ENCODE data around the gene XYLT2.
"Not testable (repeated sequence)": the region's sequence is repeated elsewhere in the genome, so short reads cannot be mapped to it uniquely, and the experiment has no call there.

Gene XYLT2

DNA sequence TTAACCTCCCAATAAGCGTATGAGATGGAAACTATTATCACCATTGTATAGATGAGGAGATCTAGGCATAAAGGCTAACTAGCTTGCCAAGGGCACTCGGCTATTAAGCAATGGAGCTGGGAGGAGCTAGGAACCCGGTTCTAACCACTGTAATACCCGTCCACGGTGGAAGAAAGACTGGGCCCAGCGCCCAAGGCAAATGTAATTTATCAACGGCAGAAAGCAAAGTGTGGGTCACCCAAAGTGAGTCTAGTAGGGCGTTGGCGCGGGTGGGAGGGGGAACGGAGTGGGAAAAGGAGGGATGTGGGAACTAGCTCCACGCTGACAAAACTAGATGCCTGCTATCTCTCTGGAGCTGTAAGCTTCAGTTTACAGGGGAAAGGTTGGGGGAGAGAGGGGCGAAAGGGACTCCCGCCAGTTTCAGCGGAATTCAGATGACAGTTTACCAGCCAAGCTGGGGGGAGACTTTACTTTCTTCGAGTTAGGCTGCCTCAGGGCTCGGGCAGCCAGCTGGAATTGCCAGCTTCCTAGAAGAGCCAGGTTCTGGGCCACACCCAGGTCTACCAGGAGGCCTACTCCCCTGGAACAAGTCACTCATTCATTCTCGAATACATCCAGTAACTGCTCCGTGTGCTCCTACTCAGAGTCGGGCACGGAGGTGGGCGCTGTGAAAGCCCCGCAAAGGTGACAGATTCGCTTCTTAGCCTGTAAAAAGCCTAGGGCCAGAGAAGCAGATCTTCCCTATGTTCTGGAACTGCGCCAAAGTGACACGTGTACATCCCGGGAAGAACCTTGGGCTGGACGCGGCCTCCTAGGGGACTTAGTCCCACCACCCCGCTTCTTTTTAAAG, 50.6 kb downstream of the XYLT2 start:
- DNase-seq (ENCODE audit: low spot score) = no peak

DNA sequence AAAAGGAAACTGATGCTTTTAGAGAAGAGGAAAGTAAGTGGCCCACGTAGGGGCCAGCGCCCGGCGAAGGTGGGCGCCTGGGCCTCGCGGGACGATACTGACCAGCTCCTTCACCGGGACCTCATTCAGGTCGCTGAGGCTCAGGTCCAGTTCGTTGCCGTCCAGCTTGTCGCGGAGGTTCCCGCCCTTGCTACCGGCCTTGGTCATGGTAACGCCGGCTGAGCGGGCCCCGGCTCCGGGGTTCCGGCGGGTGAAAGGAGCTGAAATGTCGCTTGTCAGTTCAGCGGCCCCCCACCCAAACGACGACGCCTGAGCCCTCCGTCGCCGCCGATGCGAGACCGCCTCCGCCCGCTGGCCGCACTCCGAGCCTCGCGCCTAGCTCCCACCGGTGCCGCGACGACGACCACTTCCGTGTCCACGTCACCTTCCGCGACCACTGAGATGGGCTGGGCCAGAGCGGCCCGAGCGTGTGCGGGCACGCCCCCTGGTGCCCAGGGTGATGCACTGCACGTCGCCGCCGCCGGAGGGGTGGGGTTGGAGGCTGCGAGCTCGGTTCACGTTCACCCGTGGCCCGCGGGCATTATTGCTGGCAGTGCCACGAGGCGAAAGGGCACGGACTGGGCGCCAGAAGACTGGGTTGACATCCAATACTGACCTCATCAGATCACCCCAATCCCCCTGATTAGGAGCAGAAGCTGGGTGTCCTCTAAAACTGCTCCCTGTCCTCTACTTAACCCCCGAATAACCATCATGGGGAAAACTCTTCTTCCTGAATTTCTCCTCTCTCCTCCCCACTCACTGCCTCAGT, 51.4 kb downstream of the XYLT2 start, which contains the start of gene LRRC59:
Gene LRRC59, minus strand, starts transcription at position 413 of the 808 bp plus-strand sequence. Its CDS starts 206 bp downstream, at position 207.
- DNase-seq (ENCODE audit: low spot score) = peak; percentile 91
- TF ChIP-seq, protein P1, sequence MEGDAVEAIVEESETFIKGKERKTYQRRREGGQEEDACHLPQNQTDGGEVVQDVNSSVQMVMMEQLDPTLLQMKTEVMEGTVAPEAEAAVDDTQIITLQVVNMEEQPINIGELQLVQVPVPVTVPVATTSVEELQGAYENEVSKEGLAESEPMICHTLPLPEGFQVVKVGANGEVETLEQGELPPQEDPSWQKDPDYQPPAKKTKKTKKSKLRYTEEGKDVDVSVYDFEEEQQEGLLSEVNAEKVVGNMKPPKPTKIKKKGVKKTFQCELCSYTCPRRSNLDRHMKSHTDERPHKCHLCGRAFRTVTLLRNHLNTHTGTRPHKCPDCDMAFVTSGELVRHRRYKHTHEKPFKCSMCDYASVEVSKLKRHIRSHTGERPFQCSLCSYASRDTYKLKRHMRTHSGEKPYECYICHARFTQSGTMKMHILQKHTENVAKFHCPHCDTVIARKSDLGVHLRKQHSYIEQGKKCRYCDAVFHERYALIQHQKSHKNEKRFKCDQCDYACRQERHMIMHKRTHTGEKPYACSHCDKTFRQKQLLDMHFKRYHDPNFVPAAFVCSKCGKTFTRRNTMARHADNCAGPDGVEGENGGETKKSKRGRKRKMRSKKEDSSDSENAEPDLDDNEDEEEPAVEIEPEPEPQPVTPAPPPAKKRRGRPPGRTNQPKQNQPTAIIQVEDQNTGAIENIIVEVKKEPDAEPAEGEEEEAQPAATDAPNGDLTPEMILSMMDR (IDR thresholded peaks at IDR 0.05; ENCODE audit: extremely low read depth, missing control alignments) = peak; percentile 99

More for the DNA sequence above, 50.6 kb downstream of the XYLT2 start:
- TF ChIP-seq, protein P1 (IDR thresholded peaks at IDR 0.05; ENCODE audit: extremely low read depth, missing control alignments) = no peak

GRCh38 chr17:50397919-50398285, 52.0 kb downstream of the XYLT2 start:
- TF ChIP-seq, protein P1 (IDR thresholded peaks at IDR 0.05; ENCODE audit: extremely low read depth, missing control alignments) = no peak
- no peak for DNase-seq (ENCODE audit: low spot score)

GRCh38 chr17:50398672-50399071, 52.7 kb downstream of the XYLT2 start:
- not testable (repeated sequence) for DNase-seq (ENCODE audit: low spot score)

DNA sequence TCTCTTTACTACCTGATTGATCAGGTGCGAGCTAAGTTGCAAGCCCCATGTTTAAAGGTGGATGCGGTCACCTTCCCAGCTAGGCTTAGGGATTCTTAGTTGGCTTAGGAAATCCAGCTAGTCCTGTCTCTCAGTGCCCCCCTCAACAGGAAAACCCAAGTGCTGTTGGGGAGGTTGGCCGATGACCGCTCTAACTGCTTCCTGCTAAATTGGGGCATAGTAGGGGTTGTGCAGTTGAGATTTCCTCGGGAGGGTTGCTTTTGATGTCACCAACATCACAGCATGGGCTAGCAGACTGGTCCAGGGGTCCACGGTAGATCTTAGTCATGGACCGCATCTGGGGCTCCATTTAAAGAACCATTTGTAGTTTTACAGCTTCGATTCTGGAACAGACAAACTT, 53.7 kb downstream of the XYLT2 start:
- not testable (repeated sequence) for DNase-seq (ENCODE audit: low spot score)

DNA sequence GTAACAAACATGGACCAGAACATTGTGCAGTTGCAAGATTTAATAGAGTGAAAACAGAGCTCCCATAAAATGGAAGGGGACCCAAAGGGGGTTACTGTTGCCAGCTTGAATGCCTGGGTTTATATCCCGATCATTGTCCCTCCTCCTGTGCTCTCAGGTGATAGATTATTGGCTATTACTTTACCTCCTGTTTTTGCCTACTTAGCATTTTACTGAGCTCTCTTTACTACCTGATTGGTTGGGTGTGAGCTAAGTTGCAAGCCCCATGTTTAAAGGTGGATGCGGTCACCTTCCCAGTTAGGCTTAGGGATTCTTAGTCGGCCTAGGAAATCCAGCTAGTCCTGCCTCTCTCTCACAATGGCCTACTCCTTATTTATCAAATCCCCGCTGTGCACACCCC, 59.4 kb downstream of the XYLT2 start:
- DNase-seq (ENCODE audit: low spot score) = not testable (repeated sequence)

DNA sequence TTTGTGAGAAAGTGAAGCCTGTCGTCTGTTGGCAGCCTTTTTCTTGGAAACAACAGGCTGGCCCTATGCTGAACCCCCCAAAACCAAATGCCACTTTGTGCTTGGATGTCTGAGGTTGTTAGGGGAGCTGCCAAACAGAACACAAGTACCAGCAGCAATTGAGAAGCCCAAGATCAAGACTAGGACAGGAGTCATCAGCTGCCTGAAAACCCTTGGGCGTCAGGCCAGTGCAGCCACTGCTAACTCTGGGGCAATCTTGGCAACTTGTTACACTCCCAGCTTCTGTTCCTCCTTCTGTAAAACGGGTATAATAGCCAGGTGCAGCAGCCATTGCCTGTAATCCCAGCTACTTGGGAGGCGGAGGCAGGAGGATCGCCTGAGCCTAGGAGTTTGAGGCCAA, 60.7 kb downstream of the XYLT2 start:
- TF ChIP-seq, protein P1 (IDR thresholded peaks at IDR 0.05; ENCODE audit: extremely low read depth, missing control alignments) = no peak
- no peak for DNase-seq (ENCODE audit: low spot score)

DNA sequence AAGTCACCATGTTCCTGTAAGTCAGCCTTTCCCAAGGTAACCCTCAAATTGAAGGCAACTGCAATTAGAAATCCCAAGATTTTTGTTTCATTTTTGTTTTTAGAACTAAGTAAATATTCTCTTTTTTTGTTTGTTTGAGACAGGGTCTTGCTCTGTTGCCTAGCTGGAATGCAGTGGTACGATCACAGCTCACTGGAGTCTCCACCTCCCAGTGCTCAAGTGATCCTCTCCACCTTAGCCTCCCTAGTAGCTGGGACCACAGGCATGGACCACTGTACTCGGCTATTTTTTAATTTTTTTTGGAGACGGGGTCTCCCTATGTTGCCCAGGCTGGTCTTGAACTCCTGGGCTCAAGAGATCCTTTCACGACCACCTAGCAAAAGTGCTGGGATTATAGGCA, 62.0 kb downstream of the XYLT2 start:
- DNase-seq (ENCODE audit: low spot score) = no peak
- TF ChIP-seq, protein P1 (IDR thresholded peaks at IDR 0.05; ENCODE audit: extremely low read depth, missing control alignments) = no peak

Data from GM20000 (cell line).